ENCODE data around the gene DNAJC11.
A peak's percentile ranks its signal among the peaks of the same experiment; 100 is the strongest.
"Not testable (repeated sequence)": the region's sequence is repeated elsewhere in the genome, so short reads cannot be mapped to it uniquely, and the experiment has no call there.

DNAJC11 gene, protein sequence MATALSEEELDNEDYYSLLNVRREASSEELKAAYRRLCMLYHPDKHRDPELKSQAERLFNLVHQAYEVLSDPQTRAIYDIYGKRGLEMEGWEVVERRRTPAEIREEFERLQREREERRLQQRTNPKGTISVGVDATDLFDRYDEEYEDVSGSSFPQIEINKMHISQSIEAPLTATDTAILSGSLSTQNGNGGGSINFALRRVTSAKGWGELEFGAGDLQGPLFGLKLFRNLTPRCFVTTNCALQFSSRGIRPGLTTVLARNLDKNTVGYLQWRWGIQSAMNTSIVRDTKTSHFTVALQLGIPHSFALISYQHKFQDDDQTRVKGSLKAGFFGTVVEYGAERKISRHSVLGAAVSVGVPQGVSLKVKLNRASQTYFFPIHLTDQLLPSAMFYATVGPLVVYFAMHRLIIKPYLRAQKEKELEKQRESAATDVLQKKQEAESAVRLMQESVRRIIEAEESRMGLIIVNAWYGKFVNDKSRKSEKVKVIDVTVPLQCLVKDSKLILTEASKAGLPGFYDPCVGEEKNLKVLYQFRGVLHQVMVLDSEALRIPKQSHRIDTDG

DNA sequence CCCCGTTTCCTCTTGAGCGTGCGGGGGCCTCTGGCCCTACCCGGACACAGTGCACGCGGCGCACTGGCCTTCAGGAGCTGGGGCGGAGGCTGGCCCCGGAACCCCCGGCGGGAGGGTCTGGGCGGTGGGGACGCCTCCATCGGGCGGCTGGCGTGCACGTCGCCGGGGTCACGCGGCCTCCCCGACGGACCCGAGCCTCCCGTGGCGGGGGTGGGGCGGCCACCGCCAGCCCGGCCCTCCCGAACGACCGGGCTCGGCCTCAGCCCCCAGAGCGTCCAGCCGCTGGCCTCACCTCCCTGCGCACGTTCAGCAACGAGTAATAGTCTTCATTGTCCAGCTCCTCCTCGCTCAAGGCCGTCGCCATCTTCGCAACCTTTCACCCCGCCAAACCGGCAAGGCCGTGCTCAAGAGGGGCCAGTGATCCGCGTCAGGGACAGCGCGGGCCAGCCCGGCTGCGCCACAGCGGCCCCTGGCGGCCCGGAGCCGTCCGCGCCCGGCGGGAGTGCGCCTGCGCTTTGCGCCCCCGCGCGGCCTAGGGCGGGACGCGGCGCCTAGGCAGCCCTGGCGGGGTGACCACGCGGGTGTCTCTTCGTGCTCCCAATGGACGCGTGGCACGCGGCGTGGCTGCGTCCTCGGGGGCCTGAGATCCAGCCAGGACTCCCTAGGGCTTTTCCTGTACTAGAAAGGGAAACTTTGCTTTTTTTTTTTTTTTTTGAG, at the start of gene DNAJC11:
Gene DNAJC11, minus strand, starts transcription at position 380 of the 717 bp plus-strand sequence. Its CDS starts 16 bp downstream, at position 364.
- peak; percentile 81 for DNase-seq

DNA sequence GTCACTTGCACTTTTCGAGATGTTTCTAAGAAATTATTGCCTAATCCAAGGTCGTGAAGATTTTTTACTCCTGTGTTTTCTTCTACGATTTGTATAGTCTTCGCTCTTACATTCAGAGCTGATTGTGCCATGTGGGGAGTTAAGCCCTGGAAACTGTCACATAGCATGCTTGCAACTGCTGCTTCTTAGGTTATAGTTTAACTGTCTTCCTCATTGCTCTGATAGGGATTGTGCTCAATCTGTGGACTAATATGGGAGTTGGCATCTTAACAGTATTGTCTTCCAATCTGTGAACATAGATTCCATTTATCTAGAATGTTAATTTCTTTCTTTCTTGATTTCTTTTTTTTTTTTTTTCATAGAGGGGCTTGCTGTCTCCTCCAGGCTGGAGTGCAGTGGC, 48.9 kb upstream of the DNAJC11 start:
- DNase-seq = no peak

DNA sequence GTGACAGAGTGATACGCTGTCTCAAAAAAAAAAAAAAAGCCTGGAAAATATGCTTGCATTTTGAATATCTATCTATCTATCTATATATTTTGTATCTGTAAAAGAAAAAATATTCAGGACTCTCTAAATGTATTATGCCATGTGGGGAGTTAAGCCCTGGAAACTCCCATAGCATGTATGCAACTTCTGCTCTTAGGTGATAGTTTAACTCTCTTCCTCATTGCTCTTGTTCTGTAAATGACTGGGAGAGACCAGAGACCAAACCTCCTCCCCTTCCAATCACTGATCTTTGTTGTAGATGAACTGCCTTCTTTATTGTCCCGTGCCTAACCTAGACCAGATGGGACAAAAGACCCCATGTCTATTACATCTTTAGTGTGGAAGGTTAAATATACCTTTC, 46.1 kb upstream of the DNAJC11 start:
- no peak for DNase-seq

DNA sequence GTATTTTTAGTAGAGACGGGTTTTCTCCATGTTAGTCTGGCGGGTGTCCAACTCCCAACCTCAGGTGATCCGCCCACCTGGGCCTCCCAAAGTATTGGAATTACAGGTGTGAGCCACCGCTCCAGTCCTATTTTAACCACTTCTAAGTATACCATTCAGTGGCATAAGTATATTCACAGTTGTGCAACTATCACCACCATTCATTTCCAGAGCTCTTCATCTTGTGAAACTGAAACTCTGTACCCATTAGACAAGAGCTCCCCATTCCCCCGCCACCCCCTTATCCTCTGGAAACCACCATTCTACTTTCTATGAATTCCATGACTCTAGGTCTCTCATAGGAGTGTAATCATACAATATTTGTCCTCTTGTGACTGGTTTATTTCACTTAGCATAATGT, 43.5 kb upstream of the DNAJC11 start:
- DNase-seq = no peak

DNA sequence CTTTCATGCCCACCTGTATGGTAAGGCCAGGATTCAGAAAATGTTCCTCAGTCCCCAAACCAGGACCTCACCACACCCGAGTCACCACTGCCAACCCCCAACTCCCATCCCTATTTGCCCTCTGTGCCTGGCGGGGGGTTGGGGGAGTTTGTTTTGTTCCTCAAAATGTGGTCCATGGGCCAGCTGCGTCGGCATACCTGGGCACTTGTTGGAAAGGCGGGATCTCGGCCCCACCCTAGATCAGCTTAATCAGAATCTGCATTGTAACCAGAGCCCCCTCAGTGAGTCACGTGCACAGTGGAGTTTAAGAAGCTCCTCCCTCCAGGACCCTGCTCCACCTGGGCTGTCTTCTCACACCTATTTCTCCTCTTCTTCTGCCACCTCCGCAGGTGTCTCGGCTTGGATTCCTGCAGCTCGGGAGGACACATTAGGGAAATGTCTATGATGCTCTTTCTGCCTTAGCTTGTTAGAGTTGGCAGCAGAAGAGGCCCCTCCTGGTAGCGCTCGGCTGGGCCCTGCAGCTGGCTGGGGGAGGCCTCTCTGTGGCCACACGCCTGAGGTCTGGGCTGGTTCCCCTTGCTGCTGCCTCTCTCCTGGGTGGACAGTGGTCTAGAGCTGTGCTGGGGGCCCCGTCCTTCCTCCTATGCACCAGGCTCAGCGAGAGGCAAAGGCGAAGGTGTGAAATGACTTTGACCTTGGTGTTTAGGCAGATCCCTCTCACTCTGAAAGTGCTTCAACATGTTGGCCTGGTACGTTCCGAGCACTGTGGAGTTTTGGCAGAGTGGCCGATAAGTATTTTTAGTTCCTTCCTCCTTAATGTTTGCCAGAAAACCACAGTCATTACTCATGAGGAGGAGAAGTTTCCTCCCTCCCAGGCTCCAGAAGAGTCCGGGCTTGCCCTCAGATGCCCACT, 41.8 kb upstream of the DNAJC11 start:
- peak; percentile 3 for DNase-seq

DNA sequence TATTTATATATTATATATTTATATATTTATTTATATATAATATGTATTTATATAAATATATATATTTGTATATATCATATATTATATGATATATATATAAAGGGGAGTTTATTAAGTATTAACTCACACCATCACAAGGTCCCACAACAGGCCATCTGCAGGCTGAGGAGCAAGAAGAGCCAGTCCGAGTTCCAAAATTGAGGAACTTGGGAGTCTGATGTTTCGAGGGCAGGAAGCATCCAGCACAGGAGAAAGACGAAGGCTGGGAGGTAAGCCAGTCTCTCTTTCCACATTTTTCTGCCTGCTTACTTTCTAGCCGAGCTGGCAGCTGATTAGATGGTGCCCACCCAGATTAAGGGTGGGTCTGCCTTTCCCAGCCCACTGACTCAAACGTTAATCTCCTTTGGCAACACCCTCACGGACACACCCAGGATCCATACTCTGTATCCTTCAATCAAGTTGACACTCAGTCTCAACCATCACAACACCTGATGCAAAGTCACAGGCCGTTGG, 41.1 kb upstream of the DNAJC11 start:
- not testable (repeated sequence) for DNase-seq

DNA sequence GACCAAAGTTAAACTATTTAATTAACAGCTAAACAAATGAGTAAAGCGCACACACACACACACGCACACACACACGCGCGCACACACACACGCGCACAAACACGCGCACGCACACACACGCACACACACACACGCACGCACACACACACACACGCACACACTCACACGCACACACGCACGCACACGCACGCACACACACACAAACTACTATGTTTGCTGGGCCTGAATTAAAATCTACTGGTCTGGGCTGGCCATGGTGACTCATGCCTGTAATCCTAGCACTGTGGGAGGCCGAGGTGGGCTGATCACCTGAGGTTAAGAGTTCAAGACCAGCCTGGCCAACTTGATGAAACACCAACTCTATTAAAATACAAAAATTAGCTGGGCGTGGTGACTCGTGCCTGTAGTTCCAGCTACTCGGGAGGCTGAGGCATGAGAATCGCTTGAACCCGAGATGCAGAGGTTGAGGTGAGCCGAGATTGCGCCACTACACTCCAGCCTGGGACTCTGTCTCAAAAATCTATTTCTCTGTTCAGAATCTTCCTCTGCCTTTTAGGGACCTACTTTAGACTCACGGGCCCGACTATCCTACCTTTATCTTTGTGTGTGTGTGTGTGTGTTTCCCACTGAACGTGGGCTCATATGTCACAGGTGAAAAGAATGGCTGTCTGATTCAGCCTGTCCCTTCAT, 37.5 kb upstream of the DNAJC11 start:
- DNase-seq = no peak

DNA sequence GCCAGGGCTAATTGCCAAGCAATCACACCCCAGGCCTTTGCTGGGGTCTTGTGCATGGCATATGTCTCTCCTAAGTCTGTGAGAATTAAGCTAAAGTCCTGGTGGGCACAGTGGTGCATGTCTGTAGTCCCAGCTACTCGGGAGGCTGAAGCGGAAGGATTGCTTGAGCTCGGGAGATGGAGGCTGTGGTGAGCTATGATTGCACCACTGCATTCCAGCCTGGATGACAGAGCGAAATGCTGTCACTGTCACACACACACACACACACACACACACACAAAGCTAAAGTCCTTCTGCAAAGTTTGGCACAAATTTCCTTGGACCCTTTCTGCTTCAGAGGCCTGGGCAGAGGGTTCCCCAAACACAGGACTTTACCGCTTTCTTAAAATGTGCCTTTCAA, 31.3 kb upstream of the DNAJC11 start:
- no peak for DNase-seq

DNA sequence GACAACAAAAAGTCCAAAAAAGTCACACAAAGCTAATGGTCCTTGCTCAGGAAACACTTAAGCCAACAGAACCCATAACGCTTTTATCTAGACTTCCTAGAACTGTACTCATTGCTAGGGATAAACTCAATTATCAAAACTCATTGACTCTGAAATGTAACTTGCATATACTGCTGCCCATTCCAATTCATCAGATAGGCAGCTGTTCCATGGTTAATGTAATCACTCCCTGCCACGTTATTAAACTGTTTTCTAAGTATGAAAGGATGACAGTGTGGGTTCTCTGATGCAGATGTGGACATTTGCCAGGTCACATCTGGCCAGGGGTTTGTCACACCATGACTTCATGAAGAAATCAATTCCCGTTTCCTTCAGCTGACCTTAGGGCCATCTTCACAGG, 30.3 kb upstream of the DNAJC11 start:
- DNase-seq = no peak

DNA sequence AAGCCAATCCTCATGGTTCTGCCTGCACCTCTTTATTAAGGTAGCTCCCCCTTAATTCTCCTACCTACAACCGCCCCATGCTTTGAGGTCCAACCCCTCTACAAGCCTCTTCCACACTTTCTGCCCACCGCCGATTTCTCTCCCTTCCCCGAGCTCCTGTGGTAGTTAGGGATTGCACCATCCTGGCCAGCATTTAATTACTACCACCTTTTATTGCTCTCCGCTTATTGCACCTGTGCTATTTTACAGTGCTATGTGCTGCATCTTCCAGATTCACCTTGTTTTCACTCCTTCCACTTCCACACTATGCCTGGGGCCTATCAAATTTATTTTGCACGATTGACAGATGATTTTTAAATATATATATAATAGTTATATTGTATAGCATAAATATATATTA, 29.3 kb upstream of the DNAJC11 start:
- no peak for DNase-seq

DNA sequence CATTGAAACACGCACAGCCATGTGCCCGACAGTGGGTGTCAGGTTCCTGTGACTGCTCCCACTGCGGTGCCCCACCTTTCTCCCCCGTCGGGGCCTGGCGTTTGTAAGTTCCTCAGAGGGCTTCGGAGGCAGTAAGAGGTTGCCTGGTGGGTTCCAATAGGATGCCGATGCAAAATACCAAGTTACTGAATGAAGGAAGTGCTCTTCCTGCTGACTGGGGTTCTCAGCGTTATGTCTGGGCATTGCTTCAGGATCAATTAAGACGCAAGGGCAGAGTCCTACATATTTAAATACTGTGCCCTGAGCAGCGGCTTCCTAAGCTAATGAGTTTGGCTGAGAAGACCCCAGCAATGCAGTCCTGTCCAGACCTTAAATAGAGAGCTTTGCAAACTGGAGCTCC, 28.9 kb upstream of the DNAJC11 start:
- DNase-seq = no peak

DNA sequence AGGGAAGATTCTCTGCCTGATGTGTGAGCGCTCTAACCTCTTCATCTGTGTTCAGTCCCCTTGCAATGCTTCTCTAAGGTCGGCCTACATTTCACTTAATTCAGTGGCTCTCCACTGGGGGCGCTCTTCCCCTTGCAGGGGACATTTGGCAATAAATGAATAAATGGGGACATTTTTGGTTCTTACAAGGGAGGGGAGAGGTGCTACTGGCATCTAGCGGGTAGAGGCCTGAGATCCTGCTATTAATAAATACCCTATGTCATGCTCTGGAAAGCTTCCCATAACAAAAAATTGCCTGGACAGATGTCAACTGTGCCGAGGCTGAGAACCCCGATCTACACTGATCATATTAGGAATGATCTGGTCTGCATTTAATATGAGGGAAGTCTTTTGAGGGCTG, 25.9 kb upstream of the DNAJC11 start:
- DNase-seq = peak; percentile 41

DNA sequence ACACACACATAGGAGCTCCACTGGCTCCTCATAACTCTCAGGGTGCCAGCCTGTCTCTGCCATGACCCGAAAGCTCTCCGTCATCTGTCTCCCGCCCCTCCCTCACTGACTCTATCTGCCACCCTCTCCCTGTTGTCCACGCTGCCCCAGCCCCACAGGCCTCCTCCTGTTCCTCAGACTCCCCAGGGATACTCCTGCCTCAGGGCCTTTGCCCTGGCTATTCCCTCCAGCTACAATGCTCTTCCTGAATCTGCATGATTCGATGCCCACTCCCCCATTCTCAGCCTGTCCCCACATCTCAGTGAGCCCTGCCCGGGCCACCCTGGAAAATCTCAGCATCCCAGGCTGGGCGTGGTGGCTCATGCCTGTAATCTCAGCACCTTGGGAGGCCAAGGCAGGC, 24.6 kb upstream of the DNAJC11 start:
- no peak for DNase-seq

DNA sequence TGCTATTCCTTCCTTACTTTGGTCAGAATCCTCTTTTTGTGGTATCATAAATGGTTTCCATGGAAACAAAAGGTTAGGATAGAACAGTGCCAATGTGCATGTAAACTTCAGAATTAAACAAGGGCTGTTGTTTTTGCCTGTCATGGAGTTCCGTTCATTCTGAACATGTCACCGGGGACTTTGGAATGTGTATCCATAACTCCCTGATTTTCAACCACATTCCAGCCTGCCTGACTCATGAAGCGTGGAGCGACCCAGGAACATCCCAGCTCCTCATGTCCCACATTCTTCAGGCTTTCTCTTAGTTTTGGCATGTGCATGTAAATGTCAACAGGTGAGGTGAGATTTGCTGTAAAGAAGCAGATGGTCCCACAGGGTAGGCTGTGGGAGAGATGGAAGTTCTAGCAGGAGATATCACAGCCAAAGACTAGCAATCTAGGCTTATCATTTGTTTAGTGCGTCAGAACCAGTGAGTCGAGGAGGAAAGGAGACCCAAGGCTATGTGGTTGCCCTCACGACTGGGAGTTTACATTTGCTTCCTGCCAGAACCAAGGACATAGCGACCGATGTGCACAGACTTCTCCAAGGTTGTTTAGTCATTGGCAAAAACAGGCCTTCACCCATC, 23.0 kb upstream of the DNAJC11 start:
- no peak for DNase-seq

DNA sequence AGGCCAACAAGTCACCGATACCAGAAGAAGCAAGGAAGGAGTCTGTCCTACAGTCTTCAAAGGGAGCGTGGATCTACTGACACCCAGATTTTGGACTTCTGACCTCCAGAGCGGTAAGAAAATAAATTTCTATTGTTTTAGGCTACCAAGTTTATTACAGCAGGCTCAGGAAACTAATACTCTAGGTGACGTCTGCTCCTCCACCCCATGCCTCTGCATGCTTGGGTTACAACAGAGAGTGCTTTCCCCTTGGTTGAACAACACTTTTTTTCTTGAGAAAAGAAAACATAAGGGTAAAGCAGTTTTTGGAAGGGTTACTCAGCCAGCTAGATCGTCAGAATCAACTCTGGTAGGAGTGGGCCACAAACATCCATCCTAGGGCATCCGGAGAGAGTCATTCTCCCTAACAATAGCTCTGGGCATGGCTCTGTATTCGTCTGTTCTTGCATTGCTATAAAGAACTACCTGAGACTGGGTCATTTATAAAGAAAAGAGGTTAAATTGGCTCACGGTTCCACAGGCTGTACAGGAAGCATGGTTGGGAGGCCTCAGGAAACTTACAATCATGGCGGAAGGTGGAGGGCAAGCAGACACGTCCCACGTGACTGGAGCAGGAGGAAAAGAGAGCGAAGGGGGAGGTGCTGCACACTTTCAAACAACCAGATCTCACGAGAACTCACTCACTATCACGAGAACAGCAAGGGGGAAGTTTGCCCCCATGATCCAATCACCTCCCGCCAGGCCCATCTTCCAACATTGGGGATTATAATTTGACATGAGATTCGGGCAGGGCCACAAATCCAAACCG, 22.2 kb upstream of the DNAJC11 start:
- DNase-seq = no peak

DNA sequence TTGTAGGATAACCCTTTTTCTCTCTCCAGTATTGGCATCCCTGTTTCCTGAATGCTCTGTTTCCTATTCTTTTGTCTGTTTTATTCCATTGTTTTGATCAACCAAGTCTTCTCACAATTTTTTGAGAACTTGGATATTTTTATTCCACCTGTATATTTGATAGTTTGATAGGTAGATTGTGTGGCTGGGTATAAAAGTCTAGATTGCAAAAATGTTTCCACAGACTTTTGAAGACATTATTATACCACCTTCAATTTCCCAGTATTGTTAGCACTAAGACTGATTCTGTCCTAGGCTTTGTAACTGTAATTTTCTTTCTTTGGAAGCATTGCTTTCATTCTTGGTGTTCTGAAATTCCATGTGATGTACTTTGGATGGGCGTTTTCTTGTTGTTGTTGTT, 9.6 kb upstream of the DNAJC11 start:
- DNase-seq = no peak

DNA sequence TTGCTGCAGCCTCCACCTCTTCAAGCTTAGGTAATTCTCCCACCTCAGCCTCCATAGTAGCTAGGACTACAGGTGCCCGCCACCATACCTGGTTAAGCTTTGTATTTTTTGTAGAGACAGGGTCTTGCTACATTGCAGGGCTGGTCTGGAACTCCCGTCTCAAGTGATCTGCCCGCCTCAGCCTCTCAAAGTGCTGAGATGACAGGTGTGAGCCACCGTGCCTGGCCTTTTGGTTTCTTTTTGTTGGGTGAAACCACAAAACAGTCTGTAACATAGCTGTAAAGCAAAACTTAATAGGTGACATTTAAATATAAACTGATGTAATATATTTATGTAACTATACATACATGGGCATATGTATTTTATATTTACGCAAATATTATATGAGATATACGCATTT, 3.1 kb upstream of the DNAJC11 start:
- DNase-seq = no peak

DNA sequence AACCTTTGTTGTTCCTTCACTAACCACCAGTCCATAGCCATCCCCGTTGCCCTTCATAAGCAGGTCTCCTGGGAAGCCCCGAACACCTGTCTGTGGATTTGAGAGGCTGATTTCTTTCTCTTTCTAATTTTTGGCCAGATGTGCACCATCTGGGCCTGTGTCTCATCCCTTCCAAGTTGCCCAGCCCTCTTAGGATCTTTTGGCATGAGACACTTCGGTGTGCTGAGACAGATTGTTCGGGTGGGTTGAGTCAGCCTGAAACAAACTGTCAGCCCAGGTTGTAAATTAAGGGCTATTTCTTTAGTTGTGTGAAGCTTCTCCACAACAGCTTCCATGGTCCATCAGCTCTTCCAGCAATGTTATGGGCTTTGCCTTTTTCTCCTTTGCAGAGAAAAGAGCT, 1.4 kb upstream of the DNAJC11 start:
- no peak for DNase-seq

DNA sequence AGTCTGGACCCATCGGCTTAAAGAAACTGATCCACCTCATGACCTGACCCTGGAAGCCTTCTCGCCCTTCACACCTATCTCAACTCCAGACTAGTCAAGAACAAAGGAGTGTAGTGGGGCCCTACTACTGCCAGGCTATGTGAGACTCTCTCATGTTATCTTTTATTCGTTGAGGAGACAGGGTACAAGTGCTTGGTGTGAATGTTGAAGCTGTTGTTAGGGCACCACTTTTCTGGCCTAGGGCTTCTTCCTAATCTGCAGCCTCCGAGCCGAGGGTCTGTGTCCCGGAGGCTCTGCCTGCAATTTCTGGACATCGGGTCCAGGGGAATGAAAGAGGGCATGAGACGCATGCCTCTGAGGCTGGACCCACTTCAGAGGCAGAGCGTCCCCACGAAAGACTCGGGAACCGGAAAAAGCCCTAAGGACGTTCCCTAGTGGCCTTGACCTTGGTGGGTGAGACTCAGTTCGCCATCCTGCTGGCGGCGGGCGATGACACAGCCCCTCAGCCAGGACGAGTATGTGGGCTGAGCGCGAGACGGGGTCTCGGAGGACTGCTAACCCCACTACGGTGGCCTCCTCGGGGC, 671 bp downstream of the DNAJC11 start:
- no peak for DNase-seq

DNA sequence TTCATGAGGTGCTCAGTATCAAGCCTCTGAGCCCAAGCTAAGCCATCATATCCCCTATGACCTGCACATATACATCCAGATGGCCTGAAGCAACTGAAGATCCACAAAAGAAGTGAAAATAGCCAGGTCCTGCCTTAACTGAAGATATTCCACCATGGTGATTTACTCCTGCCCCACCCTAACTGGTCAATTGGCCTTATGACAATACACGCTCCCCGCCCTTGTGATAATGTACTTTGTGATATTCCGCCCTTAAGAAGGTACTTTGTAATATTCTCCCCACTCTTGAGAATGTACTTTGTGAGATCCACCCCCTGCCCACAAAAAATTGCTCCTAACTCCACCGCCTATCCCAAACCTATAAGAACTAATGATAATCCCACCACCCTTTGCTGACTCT, 1.7 kb downstream of the DNAJC11 start:
- not testable (repeated sequence) for DNase-seq

All from NCI-H1436 (cell line).